ENCODE data around the gene ADGRA3.

ADGRA3 gene, protein sequence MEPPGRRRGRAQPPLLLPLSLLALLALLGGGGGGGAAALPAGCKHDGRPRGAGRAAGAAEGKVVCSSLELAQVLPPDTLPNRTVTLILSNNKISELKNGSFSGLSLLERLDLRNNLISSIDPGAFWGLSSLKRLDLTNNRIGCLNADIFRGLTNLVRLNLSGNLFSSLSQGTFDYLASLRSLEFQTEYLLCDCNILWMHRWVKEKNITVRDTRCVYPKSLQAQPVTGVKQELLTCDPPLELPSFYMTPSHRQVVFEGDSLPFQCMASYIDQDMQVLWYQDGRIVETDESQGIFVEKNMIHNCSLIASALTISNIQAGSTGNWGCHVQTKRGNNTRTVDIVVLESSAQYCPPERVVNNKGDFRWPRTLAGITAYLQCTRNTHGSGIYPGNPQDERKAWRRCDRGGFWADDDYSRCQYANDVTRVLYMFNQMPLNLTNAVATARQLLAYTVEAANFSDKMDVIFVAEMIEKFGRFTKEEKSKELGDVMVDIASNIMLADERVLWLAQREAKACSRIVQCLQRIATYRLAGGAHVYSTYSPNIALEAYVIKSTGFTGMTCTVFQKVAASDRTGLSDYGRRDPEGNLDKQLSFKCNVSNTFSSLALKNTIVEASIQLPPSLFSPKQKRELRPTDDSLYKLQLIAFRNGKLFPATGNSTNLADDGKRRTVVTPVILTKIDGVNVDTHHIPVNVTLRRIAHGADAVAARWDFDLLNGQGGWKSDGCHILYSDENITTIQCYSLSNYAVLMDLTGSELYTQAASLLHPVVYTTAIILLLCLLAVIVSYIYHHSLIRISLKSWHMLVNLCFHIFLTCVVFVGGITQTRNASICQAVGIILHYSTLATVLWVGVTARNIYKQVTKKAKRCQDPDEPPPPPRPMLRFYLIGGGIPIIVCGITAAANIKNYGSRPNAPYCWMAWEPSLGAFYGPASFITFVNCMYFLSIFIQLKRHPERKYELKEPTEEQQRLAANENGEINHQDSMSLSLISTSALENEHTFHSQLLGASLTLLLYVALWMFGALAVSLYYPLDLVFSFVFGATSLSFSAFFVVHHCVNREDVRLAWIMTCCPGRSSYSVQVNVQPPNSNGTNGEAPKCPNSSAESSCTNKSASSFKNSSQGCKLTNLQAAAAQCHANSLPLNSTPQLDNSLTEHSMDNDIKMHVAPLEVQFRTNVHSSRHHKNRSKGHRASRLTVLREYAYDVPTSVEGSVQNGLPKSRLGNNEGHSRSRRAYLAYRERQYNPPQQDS (N-terminal part only)
- total RNA-seq, result 1.5 reads per million

DNA sequence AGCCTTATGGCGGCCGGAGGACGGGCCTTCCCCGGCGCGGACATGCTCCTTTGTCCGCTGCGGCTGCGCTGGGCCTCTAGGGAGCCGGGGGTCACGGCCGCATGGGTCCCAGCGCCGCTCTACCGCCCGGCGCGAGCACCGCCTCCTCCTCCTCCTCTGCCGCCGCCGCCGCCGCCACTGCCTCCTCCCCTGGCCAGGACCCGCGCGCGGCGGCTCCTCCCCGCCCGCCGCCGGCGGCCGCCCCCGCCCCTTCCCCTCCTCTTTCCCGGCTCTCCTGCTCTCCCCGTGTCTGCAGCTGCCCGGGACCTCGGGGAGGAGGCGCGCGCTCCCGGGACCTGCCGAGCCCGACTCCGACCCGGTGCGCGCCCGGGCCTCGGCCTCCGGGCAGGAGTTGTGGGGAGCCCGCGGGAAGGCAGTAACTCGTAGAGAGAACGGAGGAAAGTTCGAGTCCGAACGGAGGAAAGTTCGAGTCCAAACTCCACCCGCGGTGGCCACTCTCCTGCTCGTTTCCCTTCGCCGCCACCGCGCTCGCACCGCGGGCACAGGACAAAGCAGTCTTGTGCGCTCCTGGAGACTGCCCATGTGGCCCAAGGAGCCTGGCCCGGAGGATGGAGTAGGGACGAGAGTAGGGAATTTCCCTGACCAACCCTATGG is at the start of gene ADGRA3:
ADGRA3 (minus strand) TSS at position 179 of the 654 bp plus-strand sequence. CDS start 282 bp downstream, outside the sequence.
- DNase-seq, result no peak

DNA sequence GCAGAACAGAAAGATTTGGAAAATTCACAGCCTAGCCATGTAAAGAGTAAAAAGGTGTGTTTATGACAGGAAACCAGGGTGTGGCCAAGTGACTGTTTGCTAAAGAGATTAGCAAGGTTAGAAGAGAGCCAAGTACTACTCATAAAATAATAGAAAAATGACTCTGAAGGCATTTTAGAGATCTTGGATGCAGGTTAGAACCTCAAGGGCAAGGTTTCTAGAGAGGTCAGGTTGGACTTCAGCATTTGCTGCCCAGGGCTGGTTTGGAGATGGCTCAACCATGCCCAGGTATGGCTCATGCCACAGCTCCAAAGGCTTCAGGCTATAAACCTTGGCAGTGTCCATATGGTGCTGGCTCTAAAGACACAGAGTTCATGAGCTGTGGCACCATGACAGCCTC is 40.6 kb upstream of the ADGRA3 start:
- no peak for DNase-seq

DNA sequence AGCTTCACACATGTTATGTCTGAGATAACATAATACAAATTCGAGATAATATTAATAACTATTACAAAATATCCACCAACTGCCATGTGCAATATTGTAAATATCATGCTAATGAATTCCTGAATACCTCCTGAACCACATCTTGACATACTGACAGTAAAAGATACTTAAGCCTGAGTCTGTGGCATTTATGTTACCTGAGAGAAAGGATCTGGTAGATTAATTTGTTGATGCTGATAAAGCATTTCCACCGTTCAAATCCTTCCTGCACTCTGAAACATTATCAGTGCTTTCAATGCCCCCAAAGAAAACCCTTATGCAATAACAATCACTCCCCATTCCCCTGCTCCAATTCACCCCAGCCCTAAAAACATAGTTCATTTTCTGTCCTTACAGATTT is 38.8 kb upstream of the ADGRA3 start:
- DNase-seq, result no peak

DNA sequence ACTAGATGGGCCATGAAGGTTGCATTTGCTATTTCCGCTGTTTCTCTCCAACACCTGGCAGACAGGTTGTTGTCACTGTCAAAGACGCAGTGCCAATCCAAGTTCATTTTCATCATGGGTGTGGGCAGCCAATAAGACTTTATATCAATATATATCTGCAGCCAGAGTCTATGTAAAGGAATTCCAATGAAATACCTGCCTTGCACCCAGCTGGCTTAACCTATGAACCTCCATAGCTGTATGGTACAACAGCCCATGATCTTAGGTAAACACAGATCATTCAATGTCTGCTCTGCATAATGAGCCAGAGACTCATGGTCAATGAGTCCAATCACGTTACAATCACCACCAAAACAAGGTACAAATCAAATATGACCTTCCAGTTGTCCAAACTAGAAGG is 37.7 kb upstream of the ADGRA3 start:
- DNase-seq, result no peak

DNA sequence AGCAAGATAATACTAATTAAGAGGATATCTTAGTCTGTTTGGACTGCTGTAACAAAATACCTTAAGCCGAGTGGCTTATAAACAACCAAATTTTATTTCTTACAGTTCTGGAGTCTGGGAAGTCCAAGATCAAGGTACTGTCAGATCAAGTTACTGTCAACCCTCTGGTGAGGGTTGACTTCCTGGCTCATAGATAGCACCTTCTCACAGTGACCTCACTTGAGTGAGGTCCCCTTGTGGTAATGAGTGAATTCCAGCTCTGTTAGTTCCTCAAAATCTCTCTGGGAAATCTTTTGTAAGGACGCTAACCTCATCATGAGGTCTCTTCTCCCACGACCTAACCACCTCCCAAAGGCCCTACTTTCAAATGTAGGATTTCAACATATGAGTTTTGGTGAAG is 36.9 kb upstream of the ADGRA3 start:
- DNase-seq, result no peak

DNA sequence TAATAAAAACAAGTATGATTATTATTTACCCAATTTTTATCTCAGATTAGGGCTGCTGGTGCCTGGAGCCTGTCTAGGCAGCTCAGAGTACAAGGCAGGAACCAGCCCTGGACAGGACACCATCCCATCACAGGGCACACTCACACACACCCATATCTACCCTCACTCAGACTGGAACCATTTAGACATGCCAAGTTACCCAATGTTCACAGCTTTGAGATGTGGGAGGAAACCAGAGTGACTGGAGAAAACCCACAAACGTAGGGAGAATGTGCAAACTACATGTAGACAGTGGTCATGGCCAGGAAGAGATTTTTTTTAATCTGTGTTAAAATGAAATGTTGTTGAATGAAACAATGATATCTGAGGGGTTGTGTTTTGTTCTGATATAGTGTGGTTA is 35.7 kb upstream of the ADGRA3 start:
- DNase-seq, result no peak

DNA sequence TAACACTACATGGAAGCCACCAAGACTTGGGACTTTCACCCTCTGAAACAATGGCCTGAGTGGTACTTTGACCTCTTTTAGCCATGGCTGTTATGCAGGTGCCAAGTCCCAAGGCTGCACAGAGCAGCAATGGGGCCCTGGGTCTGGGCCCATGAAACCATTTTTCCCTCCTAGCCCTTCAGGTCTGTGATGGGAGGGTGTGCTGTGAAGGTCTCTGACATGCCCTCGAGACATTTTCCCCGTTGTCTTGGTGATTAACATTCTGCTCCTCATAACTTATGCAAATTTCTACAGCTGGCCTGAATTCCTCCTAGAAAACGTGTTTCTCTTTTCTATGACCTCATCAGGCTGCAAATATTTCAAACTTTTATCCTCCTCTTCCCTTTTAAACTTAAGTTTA is 30.4 kb upstream of the ADGRA3 start:
- DNase-seq, result no peak

DNA sequence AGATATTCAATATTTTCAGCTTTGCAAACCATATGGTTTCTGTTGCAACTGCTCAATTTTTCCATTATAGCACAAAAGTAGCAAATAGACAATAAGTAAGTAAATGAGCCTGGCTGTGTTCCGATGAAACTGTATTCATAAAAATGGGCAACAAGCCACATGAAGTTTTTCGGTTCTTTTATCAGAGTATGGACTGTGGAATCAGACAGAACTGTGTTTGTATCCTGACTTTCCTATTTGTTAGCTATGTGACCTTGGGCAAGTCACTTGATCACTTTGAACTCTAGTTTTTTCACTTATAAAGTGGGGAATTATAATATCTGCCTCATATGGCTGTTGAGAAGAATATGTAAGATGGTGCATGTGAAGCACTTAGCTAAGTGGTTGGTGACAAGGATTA is 23.4 kb upstream of the ADGRA3 start:
- DNase-seq, result no peak

DNA sequence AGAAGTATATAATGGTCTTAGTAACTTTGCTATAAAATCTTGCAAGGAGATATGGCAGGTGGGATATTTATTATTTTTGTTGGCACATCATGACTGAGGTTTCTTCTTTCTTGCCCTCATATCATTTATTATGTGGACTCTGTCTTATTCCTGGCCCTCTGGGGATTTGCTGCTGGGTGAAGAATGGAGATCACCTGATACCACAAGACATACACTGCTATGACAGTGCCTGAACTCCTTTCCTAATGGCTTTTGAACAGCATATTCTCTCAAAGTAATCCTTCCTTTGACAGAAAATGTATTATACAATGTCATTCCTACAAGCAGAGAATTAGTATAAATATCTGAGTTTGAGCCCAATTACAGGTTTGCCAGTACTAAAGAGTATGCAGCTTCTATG is 22.0 kb upstream of the ADGRA3 start:
- DNase-seq, result no peak

DNA sequence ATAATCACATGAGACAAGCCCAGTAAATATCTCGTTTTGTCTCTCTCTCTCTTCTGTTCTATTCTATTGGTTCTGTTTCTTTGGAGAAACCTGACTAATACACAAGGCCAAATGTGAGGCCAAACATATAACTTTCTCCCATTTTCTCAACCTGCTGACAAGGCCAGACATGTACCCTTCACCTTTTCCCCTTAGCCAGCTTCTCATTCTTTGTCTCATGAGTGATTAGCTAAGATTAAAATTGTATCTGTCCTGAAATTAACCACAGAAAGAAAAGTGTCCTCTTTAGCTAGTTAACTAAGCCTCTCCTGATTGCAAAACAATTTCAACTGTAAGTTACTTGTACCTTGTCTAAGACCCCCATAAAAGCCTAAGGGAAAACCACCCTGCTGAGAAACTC is 18.5 kb upstream of the ADGRA3 start:
- no peak for DNase-seq

DNA sequence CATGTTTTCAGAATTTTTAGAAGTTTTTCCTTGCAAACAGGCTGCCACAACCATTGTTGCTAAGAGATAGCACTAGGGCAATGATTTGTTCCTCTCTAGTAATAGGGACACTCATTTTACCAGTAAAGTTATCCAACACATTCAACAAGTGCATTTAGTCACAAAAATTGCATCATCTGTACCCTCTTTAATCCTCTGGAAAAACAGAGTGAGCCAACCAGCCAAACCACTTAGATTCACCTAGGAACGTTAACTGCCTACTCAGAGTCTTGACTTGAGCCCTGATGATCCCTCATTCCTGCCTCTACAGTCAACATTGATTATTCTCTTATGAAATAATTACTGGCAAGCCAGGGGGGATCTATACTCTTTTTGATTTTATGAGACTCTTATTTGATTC is 17.0 kb upstream of the ADGRA3 start:
- DNase-seq, result no peak

DNA sequence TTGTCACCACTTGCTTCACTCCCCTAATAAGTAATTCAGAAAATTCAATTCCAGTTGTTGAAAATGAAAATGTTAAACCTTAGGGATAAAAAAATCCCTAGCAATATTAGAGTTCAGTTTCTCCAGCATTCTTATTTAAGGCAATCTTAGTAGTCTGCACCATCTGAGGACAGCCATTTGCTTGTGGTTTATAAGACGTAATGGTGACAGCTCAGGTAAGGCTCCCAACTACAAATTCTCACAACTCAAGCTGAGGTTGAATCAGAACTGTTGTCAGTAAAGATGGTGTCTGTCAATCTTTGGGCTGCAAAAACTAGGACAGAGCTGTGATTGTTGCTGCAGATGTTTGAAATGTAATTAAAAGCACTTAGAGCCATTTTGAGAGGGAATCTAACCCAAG is 16.3 kb upstream of the ADGRA3 start:
- no peak for DNase-seq

DNA sequence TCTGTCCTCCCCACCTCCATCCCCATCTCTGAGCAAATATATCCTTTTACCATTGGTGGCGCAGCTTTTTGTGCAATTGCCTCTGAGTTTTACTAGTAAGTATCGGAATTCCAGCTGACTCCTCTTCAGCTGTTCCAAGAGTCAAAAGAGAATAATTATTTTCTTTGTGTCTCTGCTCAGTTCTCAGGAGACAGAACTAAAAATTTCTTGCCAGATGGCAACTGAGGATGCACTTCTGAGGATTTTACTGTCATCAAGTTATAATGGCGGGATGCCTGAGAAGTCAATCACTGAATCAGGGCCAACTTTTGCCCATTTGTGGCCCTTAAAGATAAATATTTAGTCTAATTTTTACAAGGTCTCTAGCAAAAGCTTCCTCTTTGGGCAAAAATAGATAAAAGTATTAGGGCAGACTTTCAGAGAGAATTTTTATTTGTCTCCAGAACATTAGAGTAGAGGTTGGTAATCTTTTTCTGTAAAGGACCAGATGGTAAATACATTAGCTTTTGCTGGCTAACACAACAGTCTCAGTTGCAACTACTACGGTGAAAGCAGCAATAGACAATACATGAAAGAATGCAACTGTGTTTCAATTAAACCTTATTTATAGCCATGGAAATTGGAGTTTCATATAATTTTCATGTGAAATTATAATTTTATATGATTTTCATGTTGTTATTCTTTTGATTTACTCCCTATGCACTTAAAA is 15.6 kb upstream of the ADGRA3 start:
- DNase-seq, result no peak

DNA sequence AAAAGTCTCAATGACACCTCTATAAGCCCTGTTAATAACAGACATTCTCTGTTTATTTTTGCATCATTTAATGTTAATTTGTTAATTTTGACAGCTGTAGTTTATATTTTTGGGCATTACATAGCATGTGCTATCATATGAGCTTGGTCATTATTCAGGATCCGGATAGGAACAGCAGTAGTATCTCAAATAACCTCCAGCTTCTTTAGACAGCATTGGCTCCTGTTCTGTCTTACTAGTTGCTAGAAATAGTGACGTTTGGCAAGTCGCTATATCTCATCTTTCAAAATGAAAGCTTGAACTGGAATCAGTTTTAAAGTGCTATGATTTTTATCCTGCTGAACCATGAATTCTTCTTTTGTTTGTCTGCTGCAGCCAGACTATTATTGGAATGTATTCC is 9.0 kb upstream of the ADGRA3 start:
- DNase-seq, result no peak

DNA sequence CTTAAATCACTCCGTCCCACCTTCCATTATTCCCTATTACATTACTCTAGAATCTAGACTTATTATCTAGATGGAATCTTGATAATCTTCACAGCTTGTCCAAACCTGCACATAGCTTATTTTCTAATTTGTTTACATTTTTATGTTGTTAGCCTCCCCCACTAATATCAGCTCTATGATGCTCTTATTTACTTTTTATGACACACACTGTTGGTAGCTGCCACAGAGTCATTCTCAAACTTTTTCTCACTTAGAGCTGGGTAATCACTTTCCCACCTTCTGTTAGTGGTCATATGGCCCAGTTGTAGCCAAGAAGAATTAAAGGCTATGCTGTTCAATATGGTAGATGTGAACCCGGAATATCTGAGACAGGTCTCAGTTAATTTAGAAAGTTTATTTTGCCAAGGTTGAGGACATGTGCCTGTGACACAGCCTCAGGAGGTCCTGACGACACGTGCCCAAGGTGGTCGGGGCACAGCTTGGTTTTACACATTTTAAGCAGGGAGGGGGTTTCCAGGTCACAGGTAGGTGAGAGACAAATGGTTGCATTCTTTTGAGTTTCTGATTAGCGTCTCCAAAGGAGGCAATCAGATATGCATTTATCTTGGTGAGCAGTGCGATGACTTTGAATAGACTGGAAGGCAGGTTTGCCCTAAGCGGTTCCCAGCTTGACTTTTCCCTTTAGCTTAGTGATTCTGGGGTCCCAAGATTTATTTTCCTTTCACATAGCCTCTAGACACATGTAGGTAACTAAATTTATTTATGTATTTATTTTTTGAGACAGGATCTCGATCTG is 7.0 kb upstream of the ADGRA3 start:
- no peak for DNase-seq

DNA sequence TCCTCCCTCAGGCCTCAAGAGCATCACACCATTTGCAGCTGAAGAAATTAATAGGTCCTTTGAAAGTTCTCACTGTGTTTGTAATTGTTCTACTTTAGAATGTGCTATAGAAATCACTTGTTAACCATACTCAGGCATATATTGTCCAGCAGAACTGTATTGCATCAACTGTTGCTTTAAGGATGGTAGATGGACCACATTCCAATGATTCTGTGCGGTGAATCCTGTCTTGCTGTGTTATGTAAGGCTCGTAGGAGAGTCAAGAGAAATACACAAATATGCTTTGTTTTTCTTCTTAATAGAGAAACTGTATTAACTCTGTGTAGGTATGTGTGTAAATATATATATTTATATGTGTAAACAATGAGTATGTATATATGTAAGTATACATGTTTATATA is 6.3 kb upstream of the ADGRA3 start:
- DNase-seq, result no peak

DNA sequence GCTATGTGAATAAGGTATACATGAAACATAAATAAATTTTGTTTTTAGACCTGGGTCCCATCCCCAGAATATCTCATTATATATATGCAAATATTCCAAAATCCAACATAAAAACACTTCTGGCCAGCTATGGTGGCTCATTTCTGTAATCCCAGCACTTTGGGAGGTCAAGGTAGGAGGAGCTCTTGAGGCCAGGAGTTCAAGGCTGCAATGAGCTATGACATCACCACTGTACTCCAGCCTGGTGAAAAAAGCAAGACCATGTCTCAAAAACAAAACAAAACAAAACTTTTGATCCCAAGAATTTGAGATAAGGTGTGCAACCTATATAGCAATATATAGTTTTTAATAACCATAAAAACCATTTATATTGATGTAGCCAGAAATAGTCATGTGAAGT is 5.4 kb upstream of the ADGRA3 start:
- DNase-seq, result no peak

DNA sequence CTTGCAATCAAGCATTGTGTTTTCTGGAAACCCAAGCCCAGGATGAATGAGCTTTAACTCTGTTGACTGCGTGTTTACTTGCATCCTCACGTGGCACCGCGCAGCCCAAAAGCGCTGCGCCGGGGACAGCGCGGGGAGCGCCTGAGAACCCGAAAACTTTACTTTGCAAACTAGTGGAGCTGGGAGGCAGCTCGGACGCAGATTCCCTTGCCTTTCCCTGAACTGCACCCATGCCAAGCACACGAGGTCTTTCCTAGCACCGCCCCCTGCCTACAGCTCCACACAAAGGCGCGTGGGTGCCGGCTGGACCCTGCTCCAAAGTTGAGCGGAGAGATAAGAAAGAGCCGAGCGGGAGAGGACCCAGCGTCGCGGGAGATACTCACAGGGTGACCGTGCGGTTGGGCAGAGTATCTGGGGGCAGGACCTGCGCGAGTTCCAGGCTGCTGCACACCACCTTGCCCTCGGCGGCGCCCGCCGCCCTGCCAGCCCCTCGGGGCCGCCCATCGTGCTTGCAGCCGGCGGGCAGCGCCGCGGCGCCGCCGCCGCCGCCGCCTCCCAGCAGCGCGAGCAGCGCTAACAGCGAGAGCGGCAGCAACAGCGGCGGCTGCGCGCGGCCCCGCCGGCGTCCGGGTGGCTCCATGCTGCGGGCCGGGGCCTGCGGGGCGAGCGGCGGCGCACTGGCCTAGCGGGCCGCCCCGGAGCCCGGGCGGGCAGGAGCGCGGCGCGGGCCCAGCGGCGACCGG is 550 bp downstream of the ADGRA3 start:
- DNase-seq, result no peak

DNA sequence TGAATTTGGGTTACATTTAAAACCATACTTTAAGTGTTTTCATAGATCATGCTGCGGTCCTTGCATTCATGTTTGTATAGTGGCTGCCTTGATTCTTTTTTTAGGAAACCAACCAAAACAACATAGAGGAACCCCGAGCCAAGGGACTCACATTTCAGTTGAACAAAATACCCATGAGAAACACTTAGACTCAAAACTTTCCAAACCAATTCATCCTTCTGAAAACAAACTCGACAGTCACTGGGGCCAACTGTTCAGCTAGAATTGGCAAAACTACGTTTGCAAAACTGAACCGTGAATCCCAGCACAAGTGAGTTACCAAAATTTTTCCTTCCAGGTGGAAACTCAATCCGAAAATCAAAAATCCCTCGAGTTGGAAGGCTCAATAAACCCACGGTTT is 1.4 kb downstream of the ADGRA3 start:
- DNase-seq, result no peak

DNA sequence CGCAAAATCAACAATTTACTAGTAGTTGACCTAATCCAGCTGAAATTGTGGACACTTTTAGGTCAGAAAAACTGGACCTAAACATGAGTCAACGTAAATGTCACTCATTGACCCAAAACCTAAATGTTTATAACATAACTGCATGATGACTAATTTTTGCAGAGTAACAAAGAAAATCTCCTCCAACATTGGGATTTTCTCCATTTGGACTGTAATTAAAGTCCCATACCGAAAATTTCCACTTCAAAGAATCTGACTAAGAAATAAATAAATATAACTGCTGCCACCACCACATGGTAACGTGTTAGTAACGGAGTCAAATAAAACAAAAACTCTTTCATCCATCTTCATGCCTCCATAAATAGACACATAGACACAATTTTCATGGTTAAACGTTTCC is 1.9 kb downstream of the ADGRA3 start:
- no peak for DNase-seq

DNA sequence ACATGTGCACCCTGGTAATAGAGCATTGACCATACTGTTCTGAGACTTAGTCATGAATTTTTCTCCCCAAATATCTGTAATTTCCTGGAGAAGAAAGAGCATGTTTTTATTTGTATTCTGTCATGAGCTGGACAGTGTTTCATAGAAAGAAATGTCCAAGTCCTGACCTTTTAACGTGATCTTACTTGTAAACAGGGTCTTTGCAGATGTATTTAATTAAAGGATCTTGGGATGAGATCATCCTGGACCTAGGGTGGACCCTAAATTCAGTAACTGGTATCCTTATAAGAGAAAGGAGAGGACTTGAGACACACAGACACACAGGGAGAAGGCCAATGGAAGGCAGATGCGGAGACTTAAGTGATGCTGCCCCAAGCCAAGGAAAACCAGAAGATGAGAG is 3.6 kb downstream of the ADGRA3 start:
- DNase-seq, result no peak
